Measurements from ENCODE around the gene C2orf68.

- TF ChIP-seq CREB1 (CRISPR knock-in tag; IDR thresholded peaks at IDR 0.05) (no peak), ATF1 (CRISPR knock-in tag; IDR thresholded peaks at IDR 0.05) (no peak), ZNF263 (CRISPR knock-in tag; IDR thresholded peaks at IDR 0.05; ENCODE audit: low read depth) (no peak), NR2C2 (CRISPR knock-in tag; IDR thresholded peaks at IDR 0.05) (no peak), FOXP4 (CRISPR knock-in tag; IDR thresholded peaks at IDR 0.05) (no peak), CBFB (CRISPR knock-in tag; IDR thresholded peaks at IDR 0.05; ENCODE audit: low read depth) (no peak), FOXJ3 (CRISPR knock-in tag; IDR thresholded peaks at IDR 0.05; ENCODE audit: borderline replicate concordance) (no peak), ZNF512 (CRISPR knock-in tag; IDR thresholded peaks at IDR 0.05; ENCODE audit: borderline replicate concordance) (no peak), IRF1 (CRISPR knock-in tag; IDR thresholded peaks at IDR 0.05) (no peak), NR3C1 (CRISPR knock-in tag; conservative IDR thresholded peaks at IDR 0.05; ENCODE audit: low read depth) (no peak)
- TF ChIP-seq, protein P1, sequence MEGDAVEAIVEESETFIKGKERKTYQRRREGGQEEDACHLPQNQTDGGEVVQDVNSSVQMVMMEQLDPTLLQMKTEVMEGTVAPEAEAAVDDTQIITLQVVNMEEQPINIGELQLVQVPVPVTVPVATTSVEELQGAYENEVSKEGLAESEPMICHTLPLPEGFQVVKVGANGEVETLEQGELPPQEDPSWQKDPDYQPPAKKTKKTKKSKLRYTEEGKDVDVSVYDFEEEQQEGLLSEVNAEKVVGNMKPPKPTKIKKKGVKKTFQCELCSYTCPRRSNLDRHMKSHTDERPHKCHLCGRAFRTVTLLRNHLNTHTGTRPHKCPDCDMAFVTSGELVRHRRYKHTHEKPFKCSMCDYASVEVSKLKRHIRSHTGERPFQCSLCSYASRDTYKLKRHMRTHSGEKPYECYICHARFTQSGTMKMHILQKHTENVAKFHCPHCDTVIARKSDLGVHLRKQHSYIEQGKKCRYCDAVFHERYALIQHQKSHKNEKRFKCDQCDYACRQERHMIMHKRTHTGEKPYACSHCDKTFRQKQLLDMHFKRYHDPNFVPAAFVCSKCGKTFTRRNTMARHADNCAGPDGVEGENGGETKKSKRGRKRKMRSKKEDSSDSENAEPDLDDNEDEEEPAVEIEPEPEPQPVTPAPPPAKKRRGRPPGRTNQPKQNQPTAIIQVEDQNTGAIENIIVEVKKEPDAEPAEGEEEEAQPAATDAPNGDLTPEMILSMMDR (IDR thresholded peaks at IDR 0.05) = no peak
- TF ChIP-seq, protein P2, sequence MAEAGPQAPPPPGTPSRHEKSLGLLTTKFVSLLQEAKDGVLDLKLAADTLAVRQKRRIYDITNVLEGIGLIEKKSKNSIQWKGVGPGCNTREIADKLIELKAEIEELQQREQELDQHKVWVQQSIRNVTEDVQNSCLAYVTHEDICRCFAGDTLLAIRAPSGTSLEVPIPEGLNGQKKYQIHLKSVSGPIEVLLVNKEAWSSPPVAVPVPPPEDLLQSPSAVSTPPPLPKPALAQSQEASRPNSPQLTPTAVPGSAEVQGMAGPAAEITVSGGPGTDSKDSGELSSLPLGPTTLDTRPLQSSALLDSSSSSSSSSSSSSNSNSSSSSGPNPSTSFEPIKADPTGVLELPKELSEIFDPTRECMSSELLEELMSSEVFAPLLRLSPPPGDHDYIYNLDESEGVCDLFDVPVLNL (CRISPR knock-in tag; IDR thresholded peaks at IDR 0.05; ENCODE audit: borderline replicate concordance, low read depth) = no peak
- TF ChIP-seq, protein P3, sequence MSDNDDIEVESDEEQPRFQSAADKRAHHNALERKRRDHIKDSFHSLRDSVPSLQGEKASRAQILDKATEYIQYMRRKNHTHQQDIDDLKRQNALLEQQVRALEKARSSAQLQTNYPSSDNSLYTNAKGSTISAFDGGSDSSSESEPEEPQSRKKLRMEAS (CRISPR knock-in tag; IDR thresholded peaks at IDR 0.05) = no peak
These were observed 7.8 kb upstream of the C2orf68 start for GRCh38 chr2:85619617-85620016.

All from WTC11 (cell line).